GM19455 (cell line): Measurements from ENCODE around the gene BCL11A.
A peak's percentile ranks its signal among the peaks of the same experiment; 100 is the strongest.

ENCODE experiments used
- ATAC-seq: cut with Tn5 transposase; IDR thresholded peaks from one replicate; pipeline ENCODE4 v1.9.1; 2021; ENCODE audit not compliant: unreplicated experiment

BCL11A gene

DNA sequence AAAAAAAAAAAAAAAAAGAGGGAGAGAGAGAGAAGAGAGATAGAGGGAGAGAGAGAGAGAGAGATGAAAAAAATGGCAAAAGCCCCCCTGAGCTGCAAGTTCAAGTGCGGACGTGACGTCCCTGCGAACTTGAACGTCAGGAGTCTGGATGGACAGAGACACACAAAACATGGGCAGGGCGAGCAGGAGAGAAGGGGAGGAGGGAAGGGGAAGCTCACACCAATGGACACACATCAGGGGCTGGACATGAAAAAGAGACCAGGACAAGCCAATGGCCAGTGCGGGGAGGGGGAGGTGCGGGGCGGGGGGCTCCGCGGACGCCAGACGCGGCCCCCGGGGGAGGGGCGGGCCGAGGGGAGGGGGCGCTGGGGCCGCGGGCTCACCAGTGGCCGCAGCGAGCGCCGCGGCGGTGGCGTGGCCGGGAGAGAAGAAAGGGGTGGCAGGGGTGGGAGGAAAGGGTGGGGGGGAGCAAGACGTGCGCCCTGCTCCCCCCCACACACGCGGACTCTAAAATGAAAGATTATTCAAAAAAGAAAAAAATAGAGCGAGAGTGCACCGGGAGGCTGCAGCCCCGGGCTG lies at the start of gene BCL11A:
TSS of gene BCL11A (minus strand) at position 160 of the 579 bp plus-strand sequence. CDS start 384 bp downstream, outside the sequence.
- ATAC-seq: peak; percentile 16

DNA sequence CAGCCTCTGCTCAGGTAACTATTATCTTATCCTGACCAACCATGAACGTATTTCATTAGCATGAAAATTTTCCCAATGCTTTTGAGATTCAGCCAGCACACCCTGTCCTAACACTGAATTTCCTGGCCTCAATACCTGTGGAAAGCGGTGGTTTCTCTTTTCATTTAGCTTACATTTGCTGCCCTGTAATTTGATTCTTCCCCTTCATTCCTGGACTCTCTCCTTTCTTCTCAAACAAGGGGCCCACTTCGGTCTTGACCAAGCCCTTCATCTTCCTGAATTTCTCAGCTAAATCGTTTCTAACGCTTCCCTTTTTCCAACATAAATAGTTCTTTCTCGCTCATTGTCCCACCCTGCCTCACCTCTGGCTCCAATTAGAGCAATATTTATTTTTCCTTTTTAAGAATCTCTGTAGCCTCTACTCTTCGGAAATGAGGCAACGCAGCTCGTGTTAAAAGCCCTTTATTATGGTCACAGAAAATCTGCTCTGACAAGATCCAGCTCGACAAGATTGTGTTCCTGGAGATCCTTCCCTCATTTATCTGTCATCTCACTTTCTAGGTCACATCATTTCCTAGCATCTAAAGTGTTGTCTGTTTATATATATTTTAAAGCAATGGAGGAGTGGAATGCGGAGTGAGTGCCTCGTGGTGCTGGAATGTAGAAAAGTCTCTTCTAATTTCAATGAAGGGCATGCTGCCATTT lies 49.5 kb upstream of the BCL11A start:
- ATAC-seq: no peak

DNA sequence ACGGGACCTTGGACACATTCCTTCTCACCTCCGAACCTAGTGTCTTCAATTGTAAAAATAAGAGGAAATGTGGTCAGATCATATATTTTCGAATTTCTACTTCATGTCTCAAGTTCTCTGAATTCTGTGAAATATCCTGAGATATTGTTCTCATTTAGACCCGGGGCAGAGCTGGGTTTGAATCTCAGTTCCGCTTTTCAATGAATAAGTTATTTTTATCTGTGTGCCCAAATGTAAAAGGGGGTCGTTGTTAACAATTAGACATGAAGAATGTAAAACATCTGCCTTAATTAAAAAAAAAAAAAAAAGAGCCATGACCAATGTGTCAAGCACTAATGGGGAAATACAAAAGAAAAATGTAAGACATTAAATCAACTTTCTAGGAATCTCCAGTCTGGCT lies 48.9 kb upstream of the BCL11A start:
- no peak for ATAC-seq

DNA sequence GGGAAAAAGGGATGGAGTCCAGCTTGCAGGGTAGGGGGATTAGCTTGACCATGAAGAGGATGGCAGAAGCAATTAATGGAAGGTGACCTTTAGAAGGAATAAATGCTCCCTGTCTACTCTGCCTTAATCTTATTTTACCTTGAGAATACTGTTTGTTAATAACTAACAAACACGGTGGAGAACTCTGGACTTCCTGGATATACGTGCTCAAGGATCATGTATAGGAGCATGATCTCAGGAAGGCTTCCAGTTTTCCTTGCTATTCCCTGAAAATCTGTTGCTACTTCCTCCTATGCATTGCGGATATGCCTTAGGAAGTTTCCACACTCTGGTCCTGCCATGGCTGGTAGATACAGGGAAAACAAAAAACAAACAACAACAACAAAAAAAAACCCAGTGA lies 44.8 kb upstream of the BCL11A start:
- ATAC-seq: no peak

- ATAC-seq: no peak
Measured at GRCh38 chr2:60597346-60597745, 43.9 kb upstream of the BCL11A start.

GRCh38 chr2:60596411-60596810 lies 43.0 kb upstream of the BCL11A start:
- no peak for ATAC-seq

GRCh38 chr2:60595953-60596352 lies 42.5 kb upstream of the BCL11A start:
- no peak for ATAC-seq

DNA sequence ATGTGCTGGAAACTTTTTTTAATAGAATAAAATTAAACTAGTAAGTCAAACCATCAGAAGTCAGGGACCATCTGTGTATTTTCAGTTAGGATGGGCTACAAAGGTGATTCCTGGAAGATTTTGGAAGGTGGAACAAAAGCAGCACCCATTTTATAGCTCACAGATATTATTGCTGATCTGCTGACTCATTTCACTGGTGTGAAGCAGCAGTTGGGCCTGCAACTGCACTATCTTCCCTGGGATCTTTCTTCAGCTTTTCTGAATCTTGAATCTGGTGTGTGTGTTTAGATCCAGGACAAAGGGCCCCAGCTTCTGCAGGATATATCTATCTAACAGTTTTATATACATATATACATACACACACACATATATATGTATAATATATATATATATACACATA lies 35.6 kb upstream of the BCL11A start:
- no peak for ATAC-seq

DNA sequence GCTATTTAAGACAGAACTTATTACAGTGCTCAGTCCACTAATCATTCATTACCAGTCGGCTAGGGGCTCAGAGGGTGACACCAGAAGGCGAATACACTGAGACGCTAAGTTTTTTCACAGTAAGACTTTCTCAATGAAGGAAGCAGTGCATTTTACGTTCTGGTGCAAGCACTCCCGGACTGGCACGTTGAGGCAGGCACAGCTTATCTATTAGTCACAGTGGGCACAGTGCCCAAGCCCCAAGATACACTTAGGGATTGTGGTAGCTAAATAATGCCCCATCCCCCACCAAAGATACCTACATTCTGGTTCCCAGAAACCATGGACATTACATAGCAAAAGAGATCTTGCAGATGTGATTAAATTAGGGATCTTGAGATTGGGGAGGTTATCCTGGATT lies 32.6 kb upstream of the BCL11A start:
- no peak for ATAC-seq

GRCh38 chr2:60585276-60585675 lies 31.8 kb upstream of the BCL11A start:
- no peak for ATAC-seq

- ATAC-seq: no peak
Measured at GRCh38 chr2:60583604-60584003, 30.1 kb upstream of the BCL11A start.

GRCh38 chr2:60581433-60582282 lies 28.2 kb upstream of the BCL11A start:
- peak; percentile 96 for ATAC-seq

- ATAC-seq: no peak
Measured at GRCh38 chr2:60577682-60578283, 24.3 kb upstream of the BCL11A start.

DNA sequence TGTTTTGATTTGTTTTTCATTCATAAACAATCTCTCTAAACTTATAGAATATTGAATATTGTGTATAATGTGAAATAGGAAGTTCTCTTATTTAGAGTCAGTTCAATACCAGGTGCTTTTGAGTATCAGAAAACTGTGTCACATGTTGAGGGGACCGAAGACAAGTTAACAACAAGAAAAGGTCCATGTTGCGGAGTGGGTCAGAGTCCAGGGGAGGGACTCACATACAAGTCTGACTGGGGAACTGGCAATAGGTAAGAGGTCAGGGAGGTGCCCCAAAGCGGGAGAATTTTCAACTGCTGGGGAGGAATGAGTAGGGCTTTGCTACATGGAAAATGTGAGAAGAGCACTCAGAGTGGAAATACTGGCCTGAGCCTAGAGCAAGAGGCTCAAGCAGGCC lies 19.8 kb upstream of the BCL11A start:
- ATAC-seq: no peak

DNA sequence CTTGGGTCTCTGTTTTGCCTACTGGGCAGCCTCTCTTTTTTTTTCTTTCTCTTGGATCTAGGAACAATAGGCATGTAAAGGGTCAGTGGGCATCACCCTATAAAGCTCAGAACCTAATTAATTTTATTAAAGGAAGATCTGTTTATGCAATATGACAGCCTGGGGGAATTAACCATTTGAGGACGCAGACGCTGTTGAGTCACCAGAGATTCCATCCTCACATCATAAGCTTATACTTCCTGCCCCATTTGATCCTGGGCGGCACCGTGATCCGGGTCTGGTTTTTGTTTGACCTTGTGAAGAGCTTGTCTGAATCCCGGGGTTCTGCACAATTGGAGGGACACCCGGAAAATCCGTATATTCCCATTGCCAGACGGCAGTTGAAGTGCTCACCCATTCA lies 16.8 kb upstream of the BCL11A start:
- no peak for ATAC-seq

- no peak for ATAC-seq
Measured at GRCh38 chr2:60569680-60570111, 16.2 kb upstream of the BCL11A start.

DNA sequence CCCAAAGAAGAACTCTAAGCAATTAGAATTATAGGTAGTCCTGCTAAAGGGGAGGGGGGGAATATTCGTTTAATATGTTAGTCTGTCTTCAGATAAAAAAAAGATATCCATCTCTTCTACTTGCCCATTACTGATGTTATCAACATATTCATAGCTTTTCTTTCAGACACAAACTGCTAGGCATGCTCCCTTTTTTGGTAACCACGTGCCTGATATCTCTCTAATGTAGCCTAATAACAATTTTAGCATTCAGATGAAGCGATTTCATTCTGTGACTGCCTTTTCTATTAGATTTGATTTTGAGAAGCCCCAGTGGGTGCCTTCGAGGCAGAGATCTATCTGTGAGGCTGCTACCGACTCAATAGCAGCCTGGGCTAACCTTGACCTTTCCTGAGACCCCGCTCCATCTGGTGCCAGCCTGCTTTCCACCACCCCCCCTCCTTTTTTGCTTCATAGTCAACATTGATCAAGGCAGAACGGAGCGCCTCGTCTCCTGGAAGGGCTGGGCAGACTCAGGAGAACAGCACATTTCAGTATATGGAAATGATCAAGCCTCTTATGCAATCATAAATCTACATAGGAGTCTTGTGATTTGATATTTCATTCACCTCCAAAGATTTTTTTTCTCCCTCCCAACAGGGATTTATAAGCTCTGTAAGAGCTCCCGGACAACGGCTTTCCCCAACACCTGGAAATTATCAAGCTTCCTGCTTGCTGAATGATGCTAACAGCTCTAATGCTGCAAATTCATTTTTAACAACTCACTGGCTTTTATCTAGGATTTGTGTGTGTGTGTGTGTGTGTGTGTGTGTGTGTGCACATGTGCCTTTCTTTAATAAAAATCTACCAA lies 14.7 kb upstream of the BCL11A start:
- no peak for ATAC-seq

DNA sequence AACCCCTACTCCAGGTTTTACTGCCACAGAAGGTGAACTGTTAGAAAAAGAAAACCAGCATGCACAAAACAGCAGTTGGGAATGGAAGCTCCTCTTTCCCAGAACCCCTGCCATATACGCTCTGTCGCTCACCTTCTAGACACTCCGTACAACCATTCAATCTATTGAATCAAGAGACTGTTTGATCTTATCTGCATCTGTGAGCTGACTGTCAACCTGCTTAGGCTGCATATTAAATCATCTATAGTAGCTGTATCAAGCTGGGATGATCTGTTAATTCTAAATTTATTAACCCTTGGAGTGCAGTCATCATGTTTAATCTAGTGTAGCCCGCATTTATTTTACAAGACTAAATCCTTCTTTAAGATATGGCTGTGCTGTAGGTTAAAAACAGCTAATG lies 13.6 kb upstream of the BCL11A start:
- no peak for ATAC-seq

- no peak for ATAC-seq
Measured at GRCh38 chr2:60565472-60565871, 12.0 kb upstream of the BCL11A start.

DNA sequence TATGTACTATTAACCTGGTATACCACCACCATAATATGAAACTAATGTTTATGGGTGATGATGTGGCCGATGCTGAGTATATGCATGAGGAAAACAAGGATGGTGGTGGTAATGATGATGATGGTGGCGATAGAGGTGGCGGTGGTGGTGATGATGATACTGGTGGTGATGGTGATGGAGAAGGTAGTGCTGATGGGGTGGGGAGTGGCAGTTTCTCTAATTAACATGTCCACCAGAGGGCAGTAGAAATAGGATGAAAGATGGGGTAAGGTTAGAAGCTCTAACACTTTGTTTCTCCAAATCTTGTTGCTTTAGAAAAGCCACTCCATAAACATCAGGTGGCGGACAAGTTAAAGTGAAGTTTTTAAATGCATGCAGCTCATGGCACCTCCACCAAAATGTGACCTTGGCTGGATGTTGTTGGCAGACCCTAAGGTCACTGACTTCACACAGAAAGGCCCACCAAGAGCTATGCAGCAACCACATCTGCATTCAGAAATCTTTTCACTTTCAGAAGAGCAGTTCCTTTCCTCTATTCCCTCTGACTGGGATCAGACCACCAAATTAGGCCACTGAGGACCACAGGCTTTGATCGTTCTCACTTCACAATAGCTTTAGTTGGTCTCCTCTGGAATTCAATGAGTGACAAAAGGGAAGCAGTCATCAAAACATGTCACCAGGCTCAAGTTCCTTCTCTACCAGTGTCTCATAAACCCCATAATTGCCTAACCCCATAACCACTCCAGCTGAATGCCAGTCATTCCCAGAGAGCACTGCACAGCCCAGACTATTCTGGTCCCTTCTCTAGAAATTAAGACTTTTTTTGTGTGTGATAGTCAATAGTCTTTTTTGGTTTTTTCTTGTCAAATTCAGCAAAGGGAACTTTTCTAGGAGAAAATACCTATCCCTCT lies 7.5 kb upstream of the BCL11A start:
- ATAC-seq: peak; percentile 71
